ENCODE results near the gene PHC2.
"Not testable (repeated sequence)": the region's sequence is repeated elsewhere in the genome, so short reads cannot be mapped to it uniquely, and the experiment has no call there.

PHC2 gene

DNA sequence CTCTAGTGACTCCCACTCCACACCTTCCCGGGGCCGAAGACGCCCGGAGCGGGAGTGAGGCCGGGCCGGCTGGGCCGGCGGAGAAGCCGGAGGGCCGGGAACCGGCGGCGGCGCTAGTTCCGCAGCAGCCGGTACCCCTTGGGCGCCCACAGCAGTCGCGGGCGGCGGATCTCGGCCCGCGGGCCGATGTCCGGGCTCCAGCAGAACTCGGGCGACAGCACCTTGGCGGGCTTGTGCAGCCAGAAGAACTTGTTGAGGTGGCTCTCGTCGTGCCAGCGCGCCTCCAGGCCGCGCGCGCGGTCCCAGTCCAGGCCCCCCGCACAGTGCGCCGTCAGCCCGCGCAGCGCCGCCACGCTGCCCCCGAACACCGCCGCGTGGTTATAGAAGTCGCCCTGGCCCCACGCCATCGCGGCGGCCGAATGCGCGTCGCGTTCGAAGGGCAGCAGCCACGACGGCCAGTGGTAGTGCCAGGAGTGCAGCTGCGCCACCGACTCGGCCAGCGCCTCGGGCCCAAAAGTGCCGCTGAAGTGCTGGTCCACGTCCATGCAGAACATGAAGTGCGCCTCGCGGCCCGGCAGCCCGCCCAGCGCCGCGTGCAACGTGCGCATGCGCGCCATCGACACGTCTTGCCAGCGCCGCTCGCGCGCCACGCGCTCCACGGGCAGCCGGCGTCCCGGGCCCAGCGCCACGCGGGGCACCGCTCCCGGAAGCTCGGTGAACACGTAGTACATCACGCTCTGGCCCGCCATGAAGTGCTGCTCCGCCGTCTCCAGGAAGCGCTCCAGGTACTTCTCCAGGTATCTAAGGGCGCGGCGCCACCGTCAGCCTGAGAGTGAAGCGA lies 124.0 kb downstream of the PHC2 start:
- no peak for DNase-seq

DNA sequence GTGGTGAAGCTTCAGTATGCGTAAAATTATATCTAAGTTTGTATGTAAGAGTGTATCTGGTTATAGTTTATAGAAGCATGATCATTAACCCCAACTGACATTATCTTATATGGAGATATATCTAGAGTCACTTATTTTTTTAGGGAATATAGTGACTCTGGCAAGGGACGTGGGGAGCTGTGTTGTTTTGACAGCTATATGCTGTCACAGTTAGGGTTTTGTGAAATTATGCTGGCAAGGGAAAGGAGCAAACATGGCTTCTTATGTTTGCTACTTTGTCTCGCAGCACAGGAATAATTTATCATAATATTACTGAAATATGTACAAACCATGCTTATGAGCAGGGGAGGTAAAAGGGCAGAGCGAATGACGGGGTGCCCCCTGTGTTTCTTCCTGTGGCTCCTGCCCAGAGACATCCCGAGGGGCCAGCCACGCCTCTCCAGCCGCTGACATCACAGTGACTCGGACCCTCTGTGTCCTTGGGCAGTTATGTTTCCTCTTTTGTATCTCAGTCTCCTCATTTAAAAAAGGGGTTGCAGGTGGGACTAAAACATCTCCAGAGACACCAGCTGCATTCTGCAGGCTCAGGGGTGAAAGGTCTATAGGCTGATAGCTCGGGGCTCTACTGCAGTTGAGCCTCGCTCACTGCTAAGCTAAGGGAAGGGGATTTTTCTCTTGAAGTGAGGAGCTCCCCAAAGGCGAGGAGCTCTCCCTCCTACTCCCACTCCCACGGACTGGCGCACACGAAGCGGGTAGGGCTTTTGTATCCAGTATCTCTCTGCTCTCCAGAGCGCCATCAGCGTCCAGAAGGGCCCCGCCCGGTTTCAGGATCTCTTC lies 124.9 kb downstream of the PHC2 start:
- no peak for DNase-seq

DNA sequence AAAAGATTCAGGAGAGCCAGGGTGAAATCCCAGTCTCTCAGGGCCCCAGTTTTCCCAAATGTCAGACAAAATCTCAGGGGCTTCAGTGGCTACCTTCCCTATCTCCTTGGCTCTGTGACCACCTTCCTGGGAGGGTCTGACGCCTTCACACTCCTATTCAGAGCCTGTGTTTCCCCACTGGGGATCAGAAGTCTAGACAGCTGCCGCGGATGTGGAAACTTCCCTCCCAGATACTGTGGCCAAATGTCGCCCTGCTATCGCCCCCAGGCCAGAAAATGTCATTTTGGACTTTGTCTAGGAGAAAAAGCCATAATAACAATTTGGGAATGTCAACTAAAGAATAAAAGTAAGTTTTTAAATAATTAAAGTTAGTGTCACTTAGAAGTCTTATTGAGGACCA lies 125.9 kb downstream of the PHC2 start:
- DNase-seq: no peak

DNA sequence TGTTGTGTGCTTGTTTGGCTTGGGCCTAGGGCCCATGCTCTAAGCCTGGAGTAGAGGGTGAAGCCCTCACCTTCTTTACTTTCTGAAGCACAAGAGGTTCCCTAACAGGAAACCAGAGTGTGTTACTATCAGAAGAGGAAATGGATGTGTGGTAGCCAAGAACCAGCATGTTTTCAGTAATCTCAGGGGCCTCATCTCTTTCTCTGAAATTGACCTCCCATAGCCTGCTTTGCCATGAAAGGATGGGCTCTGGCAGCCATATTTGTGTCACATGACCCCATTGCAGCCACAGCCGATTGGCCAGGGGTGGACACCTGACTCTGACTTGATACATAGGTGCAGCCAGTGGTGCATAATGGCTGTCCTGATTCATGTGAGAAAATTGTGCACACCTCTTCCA lies 128.6 kb downstream of the PHC2 start:
- DNase-seq: no peak

DNA sequence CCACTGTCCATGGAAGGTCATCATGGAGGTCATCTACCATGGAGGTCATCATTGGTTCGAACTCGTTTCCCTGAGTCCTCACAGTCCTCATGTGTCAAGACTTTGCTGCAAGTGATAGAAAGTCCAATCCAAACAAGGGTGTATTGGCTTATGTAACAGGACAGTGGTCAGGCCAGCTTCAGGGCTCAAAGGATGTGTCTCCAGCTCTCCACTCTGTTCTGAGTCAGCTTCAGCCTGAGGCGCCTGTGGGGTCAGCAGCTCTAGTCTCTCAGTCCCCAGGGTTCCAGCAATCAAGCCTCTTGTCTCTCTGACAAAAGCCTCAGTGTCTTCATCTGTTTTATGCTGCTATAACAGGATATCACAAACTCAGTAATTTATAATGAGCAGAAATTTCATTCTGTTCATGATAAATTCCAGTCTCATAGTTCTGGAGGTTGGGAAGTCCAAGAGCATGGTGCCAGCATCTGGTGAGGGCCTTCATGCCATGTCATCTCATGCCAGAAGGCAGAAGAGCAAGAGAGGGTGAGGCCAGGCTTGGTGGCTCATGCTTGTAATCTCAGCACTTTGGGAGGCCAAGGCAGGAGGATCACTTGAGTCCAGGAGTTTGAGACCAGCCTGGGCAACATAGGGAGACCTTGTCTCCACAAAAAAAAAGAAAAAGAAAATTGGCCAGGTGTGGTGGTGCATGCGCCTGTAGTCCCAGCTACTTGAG lies 129.5 kb downstream of the PHC2 start:
- DNase-seq: no peak

DNA sequence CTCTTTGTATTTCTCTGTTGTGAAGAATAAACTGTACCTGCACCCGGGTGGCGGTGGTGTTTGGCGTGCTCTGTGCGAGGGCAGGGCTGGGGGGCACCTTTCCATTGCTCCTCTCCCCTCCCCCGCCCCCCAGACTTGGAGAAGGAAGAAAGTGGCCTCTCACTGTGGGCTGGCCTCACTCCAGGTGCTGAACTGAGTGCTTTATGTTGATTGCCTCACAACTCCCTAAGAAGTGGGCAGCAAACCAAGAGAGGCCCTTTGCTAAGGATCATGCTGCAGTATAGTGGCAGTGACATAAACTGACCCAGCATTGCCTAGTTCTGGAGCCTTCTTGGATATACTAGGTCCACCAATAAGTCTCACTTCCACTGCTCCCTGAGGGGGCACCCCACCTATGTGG lies 130.2 kb downstream of the PHC2 start:
- DNase-seq: no peak

DNA sequence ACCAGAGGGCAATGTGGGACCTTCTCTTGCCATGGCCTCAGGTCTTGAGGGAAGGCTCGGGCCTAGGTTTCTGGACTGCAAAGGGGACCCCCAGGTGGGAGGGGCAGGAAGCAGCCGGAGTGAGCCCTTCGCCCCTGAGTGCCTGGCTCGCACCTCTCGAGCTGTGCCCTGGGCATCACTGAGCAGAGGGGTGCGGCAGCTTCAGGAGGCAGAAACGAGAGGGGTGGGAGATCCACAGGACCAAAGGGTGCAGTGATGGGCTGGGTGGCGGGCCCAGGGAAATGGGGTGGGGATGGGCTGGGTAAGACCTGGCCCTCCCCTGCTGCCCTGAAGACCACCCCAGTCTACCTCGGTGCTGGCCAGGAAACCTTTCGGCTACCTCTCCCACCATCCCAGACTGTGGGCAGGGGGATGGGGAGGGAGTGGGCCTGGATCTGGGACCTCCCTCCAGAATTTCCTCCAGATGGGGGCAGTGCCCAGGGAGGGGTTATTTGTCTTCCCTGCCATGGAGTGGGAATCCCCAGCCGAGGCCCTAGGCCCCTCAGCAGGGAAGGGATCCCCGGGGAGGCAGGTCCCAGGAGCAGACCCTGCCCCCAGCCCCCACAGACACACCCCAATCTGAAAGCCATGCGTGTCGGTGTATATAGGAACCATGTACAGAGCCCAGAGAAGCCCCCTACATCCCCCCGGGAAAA lies 131.3 kb downstream of the PHC2 start:
- no peak for DNase-seq

DNA sequence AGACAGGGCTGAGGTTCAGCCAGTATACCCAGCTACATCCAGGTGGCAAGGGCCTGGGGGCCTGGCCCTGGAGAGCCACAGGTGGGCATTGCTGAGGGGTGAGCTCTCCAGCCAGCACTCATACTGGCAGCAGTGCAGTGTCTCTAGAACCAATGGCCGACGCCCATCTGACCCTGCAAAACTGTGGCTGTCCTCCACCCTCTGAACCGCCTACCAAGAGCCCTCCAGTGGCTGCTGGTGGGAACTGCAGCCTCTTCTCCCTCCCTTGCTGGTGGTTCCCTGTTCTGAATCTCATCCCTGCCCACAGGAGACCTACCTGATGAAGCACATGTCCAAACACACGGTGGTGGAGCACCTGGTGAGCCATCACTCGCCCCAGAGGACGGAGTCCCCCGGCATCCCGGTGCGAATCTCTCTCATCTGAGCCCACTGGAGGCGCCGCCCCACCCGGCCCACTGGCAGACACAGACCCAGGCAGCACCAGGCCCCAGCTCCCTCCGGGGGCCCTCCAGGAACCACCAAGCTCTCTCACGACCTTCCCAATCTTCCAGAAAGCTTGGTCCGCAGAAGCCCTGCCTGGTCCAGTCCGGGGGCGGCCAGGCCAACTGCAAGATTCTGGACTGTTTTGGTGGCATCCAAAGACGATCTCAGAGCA lies 132.1 kb downstream of the PHC2 start:
- DNase-seq: peak; percentile 39

DNA sequence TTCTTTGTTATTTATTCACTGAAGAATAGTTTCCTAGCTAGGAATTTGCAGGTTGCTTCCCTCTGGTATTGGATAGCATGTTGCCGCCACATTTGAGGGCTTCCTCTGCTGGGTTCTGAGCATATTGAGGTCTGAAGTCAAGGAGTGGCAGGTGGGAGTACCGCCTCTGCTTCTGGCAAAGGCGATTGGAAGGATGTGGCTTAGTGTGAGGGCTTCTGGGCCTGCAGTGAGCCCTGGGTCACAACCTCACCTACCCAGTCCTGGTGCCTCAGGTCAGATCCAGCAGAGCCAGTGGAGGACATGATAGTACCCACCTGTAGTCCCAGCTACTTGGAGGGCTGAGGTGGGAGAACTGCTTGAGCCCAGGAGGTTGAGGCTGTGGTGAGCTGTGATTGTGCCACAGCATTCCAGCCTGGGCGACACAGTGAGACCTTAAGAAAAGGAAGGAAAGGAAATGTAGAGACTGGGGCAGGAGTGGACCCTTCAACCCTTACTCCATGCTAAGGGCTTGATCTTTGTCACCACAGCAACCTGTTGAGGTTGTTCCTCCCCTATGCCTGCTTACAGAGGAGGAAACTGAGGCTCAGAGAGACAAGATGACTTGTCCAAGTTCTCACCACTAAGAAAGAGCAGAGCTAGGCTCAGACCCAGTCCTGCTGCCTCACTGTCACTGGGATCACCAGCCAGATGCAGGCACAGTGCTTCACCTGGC lies 132.8 kb downstream of the PHC2 start:
- no peak for DNase-seq

DNA sequence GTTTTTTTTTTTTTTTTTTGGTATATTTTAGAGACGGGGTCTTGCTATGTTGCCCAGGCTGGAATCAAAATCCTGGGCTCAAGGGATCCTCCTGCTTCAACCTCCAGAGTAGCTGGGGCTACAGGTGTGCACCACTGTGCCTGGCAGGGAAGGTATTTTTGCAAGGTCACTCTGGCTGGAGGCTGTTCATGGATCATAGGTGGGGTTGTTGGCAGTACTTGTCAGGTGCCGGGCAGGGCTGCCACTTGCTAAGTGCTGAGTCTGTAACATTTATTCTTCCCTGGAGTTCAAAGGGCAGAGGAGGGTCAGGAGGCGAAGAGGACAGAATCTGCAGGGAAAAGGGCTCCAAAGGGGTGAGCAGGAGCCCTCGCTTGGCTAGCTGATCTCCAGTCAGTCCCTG lies 134.1 kb downstream of the PHC2 start:
- no peak for DNase-seq

DNA sequence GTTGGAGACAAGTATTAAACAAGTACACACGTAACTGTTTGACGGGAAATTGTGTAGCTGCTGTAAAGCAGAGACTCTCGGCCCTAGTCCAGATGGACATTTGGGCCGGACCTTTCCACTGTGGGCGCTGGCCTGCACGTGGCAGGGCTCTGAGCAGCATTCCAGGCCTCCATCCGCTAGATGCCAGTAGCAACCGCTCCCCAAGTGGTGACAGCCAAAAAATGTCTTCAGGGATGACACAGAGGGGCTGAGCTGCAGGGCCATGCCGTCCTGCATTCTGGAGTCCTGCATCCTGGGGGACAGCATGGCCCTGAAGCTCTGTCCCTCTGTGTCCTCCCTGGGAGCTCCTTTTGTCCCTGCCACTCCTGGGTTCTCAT lies 134.8 kb downstream of the PHC2 start:
- DNase-seq: no peak

DNA sequence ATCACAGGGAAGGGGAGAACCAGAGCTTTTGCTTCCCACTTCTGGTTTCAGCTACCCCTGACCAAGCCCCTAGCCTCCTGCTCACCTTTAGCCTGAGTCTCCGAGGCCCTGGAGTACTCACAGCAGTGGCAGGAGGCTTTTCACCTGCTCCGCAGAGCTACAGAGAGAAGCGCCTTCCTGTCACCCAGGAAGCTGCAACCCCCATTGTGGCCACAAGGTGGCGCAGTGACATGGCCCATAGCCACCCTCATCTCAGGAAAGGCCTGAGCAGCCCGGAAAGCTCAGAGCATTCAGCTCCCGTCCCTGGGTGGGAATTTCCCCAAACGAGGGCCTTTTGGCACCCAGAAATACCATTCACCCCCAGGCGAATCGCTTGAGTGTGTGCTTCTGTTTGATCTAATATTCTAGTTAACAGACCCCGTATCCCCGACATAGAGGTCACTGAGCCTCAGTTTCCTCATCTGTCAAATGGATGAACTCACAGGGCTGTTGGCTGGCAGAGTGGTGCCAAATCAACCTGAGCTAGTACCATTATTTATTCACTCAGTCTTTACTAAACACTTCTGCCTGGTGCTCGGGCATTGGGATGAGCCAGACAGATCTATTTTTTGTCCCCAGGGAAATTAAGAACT lies 135.3 kb downstream of the PHC2 start:
- peak; percentile 9 for DNase-seq

DNA sequence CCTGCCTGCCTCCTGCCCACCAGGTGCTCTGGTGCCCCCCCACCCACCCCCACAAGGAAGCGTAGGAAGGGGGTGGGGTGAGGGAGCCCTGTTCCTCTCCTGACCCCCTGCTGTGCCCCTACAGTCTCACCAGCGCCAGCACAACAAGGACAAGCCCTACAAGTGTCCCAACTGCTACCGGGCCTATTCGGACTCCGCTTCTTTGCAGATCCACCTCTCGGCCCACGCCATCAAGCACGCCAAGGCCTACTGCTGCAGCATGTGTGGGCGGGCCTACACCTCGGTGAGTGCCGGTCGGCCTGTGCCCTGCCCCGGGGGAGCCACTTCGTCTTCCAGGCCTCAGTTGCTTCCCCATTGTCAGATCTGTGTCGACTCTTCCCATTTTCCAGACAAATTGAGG lies 135.9 kb downstream of the PHC2 start:
- DNase-seq: no peak

DNA sequence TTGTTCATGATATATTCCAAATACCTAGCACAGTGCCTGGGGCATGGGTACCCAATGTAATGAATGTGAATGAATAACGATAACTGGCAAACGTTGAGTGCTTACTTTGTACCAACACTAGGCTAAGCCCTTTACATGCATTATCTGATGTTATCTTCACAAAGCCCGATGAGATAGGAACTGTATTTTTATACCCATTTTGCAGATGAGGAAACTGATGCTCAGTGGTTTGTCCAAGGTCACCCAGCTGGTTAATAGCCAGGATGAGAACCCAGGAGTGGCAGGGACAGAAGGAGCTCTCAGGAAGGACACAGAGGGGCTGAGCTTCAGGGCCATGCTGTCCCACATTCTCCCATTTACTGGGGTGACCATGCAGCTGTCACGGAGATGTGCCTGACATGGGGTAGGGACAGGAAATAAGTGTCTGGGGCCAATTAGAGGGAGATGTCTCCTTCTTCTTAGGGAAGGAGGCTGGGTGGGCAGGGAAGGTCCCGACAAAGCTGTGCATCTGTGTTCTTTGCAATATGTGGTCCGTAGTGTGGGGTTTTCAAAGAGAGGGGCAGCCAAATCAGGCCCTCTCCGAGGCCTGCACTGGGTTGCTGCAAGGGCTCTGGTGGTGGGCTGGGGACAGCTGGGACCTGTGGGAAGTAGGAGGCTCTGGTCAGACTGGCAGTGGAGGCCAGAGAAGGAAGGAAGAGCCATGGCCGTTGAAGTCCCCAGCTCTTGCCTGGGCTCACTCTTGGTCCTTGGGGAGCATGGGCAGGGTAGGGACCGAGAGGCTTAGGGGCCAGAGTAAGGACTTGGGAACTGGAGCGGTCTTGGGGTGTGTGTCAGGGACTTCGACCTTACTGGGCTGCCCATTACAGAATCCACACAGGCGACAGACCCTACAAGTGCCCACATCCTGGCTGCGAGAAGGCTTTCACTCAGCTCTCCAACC lies 136.6 kb downstream of the PHC2 start:
- no peak for DNase-seq

DNA sequence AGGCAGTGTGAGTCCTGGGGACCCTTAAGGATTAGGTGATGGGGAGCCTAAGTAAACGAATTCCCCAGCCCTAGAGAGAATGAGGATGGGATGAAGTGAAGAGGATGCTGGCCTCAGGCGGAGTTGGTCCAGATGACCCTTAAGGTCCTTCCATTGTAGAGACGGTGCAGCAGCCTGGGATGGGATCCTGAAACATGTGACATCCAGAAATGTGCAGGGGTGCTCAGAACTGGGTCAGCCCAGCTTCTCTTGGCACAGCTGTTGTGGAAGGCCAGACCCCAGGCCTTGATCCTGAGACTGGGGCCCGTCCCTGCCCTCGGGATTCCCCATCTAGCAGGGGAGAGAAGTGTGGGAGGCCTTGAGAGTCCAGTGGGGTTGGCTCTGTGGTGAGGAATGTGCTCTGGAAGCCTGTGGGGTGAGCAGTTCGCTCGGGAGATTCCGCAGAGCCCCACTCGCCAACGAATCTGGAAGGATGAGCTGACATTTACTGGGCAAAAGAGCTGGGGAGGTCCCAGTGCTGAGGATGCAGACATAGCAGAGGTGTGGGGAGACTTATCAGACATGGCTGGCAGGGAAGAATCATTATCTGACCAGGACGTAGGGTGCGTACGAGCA lies 138.1 kb downstream of the PHC2 start:
- DNase-seq: no peak

DNA sequence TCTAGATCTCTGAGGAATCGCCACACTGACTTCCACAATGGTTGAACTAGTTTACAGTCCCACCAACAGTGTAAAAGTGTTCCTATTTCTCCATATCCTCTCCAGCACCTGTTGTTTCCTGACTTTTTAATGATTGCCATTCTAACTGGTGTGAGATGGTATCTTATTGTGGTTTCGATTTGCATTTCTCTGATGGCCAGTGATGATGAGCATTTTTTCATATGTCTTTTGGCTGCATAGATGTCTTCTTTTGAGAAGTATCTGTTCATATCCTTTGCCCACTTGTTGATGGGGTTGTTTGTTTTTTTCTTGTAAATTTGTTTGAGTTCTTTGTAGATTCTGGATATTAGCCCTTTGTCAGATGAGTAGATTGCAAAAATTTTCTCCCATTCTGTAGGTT lies 140.3 kb downstream of the PHC2 start:
- not testable (repeated sequence) for DNase-seq

DNA sequence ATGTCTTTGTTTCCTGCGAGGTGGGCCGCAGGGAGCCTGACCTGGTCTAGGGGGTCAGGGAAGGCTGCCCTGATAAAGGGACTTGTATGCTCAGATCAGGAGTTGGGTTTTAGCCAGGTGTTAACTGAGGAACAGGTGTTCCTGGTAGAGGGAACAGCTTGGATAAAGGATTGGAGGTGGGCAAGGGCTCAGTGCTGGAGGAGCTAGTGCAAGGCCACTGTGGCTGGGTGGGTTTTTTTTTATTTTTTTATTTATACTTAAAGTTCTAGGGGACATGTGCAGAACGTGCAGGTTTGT lies 141.1 kb downstream of the PHC2 start:
- DNase-seq: no peak

DNA sequence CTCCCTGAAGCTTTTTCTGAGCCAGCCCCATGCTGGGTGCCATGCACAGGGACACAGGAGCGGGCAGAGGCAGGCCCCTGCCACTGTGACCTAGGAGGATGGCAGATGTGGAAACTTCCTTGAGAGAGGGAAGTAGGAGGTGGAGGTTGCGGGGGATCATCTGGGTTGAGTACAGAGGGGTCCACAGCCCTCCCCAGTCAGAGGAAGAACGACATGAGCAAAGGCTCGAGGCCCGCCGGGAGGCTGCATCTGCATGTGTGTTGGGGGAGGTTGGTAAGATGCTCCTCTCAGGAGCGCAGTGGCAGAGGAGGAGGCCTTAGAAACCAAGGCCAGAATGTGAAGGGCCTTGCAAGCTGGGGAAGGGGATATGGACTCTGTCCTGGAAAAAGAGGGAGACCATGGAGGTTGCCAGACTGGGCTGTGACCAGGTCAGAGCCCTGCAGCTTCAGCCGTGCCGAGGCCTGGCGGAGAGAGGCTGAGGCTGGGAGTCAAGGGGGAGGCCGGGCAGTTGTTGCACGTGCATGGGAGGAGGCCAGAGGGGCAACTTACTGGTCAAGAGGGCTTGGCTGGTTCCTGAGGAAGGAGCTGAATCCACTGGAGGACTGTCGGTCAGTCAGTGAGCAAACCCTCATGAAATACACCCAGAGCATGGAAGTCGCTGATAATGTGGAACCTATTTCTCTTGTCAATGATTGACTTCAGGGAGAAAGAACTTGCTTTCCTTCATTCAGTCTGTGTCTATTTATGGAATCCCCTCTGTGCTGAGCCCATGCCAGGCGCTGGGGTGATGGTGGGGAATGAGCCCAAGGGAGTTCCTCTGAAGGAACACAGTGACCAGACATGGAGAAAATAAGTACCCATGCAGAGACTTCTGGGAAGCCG lies 141.7 kb downstream of the PHC2 start:
- no peak for DNase-seq

DNA sequence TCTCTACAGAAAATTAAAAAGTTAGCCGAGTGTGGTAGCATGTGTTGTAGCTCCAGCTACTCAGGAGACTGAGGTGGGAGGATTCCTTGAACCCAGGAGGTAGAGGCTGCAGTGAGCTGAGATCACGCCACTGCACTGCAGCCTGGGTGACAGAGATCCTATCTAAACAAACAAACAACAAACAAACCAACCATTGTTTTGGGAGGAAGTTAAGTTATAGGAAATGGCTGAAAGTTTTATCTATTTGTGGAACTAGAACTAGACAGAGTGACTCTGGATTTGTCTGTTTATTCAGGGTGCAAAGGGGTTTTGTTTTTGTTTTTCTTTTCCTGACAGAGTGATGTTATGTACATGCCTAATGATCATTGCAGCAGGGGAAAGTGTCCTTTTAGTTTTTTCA lies 143.6 kb downstream of the PHC2 start:
- no peak for DNase-seq
